Activated CD8-positive, alpha-beta memory T cell treated with anti-CD3 and anti-CD28 coated beads, Interleukin-2, amount 50 U/mL, for 1 hour (primary cell): ENCODE data around the gene PGC.

ENCODE experiments used
- DNase-seq: peaks from one replicate; pipeline ENCODE4 v3.0.0-alpha.2; 2020; ENCODE audit errors: extremely low read depth

Gene PGC

DNA sequence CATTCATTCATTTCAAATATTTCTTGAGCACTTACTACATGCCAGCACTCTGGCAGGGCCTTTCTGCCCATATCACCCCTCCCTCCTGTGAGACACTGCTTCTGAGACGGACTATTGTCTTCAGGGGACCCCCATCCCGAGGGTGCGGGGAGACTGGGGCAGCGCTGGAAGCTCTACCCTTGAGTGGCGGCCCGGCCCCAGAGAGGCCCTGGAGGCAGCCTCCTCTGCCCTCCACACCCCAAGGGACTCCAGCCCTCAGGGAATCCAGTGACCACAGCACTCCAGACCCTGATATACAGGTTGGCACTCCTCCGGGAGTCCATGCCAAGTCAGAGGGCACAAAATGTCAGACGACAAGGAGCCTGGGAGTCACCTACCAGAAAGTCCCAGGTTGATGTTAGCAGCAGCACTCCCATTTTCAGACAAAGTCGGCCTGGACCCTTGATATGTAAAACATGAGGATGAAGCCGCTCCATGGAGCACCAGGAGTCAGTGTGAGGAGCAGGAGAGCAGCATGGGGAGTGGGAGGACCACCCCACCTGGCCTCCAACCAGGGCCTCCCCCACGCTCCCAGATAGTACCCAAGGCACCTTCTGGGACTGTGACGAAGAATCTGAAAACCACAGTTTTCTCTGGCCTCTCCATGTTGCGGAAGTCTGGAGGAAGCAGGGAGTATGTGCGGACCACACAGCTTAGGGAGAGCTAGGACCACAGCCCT lies 32.5 kb downstream of the PGC start:
- no peak for DNase-seq

DNA sequence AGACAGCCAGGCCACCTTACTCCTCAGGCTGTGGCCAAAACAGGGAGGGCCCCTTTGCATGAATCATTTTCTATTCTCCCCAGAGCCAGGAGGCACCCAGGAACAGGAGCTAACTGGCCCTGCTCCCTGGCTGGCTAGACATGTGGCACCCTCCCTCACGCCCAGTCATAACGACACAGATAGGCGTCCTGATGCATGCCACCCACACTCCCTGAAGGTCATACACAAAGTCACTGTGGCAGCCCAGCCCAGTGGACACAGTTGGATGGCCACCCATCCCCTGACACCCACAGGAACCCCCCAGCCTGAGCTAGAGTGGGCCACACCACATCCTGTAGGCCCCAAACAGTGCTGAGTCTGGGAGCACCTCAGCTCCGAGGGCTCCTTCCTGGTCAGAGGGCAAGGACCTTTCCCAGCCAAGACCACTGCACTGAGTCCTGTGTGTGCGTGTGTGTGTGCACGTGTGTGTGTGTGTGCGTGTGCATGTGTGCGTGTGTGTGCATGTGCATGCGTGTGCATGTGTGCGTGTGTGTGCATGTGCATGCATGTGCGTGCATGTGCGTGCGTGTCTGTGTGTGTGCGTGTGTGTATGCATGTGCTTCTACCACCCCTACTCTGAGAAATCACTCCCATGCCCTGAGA lies 33.4 kb downstream of the PGC start:
- DNase-seq = no peak

DNA sequence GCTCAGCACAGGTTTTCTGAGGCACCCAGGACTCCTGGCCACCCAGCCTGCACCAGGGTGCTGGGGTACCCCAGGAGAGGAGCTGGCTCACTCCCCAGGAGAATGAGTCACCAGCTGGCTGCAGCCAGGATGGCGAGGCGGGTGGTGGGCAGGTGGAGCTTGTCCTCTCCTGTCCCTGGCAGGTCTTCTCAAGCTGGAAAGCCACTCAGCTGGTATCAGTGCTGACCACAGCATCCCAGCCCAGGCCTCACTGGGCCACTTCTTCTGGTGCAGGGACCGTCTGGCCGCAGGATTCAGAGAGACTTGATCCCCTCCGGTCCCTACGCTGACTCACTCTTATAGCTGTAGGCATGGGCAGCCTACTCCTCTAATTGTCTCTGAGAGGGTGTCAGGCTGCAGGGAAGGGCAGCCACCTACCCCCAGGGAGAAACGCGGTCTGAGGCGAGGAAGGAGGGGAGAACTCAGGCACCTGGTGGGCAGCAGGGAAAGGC lies 34.0 kb downstream of the PGC start:
- DNase-seq = no peak

DNA sequence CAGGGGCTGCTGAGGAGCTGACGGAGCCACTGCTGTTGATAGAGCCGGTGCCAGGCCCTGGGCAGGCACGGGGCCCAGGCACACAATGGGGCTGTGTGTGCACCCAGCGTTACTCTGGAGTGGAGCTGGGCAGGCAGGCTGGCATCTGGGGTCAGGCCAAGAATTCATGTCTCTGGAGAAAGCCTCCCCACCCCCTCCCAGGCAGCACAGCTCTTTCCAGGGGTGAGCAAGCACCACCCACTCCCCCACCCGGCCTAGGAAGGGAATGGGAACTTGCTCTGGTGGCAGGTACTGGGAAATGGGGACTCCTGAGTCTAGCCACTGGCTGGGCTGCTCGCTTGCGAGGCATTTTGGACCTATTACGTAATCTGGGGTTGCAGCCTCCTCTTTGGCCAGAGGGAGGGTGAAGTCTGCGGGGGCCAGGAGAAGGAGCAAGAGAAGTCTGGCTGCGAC lies 34.5 kb downstream of the PGC start:
- no peak for DNase-seq

DNA sequence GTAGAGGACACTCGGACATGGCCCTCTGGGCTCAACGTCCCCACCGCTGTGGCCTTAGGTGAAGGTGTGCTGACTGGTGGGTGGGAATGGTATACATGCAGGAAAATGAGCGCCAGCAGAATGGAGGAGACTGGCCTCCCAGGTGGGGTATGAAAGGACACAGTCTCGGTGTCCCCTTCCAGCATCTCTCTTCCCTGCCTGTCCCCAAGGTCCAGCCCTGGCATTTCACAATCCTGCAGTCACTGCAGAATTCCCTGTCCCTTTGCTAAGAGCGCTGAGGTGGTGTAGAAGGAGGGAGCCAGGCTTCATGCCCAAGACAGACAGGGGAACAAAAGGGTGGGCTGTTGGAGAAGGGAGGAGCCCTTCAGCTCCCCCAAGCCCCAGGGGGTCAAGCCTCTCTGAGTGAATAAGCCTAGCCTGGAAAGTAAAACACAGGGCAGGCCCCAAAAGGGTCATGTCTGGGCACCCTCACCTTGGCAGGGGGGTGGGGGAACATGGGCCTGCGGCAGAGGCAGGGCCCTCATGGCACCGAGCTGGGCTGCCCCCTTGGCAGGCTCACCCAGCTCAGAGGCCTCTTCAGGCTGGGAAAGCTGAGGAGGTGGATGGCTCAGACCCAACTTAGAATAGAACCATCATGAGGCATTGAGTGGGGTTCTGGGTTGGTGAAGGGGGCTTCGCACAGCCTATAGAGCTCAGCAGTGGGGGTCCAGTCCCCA lies 35.7 kb downstream of the PGC start:
- DNase-seq = no peak

DNA sequence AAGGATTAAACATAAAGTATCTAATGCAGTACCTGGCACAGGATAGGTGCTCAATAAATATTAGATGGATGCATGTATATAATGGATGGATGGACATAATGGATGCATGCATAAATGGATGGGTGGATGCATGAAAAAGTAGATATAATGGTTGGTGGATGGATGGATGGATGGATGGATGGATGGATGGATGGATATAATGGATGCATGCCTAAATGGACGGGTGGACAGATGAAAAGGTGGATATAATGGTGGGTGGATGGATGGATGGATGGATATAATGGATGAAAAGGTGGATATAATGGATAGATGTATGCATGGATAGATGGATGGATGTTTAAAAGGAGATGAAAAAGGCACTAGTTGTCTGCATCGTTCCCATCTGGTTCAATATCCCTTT lies 37.8 kb downstream of the PGC start:
- DNase-seq = no peak

DNA sequence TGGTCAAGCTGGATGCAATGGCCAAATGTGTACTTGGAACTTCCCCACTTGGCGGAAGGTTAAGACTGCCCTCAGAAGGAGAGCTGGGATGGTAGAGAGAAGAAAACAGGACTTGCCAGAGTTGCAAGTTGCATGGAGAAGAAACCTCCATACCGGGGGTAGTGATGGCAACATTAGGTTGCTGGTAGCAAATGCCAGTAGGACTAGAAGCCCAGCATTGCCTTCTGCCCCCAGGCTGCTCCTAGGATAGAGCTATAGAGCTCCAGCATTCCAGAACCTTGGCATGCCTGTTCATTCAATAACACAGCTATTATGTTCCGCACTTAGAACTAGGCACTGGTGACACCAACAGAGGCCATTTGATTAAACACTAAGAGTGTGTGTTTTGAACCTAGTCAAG lies 38.3 kb downstream of the PGC start:
- no peak for DNase-seq

DNA sequence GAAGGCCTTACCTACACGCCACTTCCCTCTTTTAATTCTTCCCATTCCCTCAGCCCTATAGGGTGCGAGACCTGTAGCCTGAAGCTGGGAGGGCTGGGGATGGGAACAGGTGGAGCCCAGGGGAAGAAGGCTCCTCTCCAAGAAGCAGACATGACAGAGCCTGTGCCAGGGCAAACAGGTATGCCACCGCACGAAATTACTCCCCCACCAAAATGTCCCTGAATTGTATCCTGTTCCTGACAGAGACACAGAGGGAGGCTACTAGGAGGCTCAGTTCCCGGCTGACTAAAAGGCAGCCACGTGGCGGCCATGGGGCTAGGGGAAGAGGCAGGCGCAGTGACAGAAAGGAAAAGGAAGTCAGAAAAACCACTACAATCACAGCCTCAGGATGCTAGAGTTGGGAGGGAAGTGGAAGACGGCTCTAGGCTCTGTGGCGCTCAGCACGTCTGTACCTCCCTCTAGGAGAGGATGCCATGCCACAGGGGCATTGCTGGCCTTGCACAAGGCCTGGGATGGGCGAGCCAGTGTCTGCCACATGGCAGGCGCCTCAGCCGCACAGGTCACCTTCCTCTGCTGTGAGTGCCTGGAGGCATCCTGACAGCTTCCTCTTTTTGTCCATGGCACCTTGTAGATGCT lies 39.5 kb downstream of the PGC start:
- DNase-seq = no peak

DNA sequence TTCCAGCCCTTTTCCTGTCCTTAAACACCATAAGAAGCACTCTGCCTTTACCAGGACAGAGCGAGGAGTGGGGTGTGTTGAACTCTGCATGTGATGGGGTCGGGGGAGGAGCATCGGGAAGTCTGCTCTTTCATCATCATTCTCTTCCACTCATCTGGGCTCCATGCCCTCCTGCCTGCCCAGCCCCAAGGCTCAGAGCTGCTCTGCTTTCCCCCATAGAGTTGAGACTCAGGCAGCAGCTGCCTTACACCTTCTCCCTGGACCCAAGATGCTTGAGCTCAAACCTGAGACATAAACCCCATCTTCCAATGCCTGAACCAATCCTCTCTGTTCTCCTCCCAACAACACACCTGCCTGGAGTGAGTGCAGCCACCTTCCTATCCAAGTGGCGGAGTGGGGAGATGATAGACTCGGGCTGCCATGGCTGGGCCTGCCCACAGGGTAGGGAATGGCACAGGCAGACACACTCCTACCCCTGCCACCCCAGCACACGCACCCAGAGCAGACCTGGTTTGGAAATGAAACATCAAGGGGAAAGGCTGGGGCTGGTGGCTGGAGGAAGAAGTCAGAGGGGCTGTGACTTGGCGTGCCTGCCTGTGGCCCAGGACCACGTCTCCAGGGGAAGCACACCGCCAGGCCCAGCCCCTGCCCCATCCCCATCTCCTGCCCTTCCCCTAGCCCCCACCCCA lies 40.2 kb downstream of the PGC start:
- DNase-seq = no peak

DNA sequence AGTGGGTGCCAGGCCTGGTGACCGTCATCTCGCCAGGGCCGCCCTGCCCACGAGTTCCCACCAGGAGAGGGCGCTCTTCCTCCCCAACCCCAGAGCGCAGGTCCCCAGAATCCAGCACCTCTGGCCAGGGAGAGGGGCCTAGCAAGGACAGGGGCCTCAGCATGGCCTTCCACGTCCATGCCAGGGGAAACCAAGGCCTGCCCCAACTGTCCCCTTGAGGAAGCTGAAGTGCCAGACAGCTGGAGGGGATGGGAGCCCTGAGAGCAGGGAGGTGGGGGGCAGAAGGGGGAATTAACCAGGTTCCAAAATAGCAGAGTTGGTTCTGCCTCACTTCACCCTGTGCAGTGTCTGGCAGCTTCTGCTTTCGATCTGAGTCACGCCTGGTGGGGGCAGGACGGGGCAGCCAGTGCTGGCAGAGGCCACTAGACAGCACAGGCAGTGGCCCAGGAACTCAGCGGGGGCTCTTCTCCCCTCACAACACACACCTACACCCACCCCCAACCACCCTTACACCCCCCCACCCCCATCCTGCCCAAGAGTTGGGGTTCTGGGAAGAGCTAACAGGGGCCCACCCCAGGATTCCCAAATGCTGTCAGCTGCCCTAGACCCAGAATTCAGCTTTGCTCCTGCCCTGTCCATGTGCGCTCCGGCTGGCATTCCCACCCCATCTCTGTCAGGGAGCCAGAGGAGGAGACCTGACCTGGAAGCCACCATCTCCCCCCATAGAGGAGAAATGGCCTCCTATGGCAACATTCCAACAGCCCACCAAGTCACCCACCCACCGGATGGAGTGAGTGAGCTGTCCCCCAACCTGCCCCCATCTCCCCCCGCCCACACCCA lies 41.0 kb downstream of the PGC start:
- no peak for DNase-seq

DNA sequence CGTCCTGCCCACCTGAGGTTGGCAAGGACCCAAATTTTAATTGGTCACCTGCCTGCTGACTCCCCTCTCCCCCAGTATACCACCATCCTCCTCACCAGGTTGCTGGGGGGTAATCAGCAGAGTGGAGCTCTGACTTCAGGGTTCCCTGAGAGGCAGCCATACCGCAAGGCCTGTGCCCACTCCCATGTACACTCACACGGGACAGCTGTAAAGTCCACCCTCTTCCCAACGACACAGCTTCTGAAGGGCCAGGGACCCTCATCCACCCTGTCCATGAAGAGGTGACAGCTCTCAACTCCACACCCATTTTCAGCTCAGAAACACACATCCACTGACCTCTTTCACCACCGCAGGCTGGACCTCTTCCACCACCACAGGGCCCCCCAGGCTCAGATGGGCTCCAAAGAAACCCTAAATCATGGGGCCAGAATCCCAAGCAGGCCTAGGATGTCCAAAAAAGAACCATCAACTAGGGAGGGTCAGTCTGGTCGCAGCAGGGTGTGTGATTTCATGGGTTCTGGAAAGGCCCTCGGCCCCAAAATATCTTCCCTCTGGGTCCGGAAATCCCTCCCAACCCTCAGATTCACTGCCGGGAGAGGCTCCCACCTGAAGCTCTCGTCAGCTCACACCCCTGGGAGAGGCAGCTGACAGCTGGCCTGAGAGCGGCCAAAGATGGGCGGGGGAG lies 41.7 kb downstream of the PGC start:
- DNase-seq = no peak

DNA sequence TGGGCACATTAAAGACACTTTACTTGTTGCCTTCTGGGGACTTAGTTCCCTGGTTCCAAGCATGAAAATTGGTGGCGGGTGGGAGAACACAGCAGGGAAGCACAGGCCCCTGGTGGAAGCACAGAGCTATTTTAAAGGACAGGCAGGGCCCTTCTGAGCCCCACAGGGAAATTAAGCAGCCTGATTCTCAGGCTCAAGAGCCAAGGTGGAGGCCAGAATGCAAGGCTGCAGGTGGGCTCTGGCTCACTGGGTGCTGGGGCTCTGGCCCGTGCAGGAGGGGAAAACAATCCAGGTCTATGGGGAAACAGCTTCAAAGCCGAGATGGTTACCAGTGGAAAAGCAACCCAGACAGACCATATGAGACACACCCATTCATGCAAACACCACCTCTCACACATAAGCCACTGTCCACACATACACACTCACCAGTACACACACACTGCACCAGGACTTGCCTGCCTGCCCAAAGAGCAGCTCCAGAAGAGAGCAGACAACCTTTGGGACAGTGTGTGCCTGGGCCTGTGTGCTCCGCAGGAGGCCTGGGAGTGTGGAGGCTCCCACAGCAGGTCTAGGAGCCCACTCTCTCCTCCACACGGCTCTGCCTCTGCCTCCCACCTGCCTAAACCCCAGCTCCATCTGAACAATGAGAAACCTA lies 42.4 kb downstream of the PGC start:
- no peak for DNase-seq

DNA sequence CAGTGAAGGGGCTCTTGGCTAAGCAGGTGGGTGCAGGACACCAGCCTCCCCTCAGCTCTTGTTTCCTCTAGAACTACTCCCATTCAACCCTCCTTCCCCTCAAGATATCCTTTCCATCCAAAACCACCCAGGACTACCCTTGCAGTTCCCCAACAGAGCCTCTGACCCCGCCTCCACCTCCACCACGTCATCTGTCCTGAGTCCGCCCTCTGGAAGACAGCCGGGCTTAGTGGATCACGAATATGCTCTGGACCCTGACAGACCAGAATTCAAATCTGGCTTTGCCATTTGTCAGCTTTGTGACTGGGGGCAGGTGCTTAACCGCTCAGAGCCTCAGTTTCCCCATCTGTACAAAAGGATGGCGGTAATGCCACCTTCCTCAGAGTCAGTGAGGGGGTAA lies 43.2 kb downstream of the PGC start:
- DNase-seq = no peak

DNA sequence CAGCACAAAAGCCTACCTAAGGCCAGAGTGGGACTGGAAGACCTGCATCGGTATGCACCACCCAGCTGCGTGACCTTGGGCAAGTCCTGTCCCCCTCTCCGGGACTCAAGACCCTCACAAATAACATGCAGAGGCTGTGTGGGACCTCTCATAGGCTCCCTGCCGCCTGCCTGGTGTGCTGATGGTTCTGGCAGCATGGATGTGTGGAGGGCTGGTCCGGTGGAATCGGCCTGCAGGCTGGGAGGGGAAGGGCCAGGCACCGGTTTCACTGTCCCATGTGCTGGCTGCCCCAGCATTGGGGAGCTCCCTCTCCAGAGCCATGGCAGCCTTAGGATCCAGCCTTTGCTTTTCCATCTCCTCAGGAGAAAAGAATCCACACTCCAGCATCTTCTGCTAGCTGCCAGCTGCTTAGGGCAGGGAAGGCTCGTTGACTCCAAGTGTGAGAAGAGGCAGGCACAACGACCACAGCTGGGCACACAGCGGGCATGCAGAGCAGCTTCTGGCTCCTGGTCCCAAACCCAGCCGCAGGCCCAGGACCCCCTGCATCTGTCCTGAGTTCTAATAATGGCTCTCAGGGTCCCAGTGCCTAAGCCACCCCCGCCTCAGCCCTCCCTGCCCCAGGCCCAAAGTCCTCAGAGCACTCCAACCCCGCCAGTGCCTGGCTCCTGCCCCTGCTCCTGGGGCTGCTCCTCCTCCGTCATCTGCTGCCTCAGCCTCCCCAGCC lies 44.3 kb downstream of the PGC start:
- DNase-seq = no peak

DNA sequence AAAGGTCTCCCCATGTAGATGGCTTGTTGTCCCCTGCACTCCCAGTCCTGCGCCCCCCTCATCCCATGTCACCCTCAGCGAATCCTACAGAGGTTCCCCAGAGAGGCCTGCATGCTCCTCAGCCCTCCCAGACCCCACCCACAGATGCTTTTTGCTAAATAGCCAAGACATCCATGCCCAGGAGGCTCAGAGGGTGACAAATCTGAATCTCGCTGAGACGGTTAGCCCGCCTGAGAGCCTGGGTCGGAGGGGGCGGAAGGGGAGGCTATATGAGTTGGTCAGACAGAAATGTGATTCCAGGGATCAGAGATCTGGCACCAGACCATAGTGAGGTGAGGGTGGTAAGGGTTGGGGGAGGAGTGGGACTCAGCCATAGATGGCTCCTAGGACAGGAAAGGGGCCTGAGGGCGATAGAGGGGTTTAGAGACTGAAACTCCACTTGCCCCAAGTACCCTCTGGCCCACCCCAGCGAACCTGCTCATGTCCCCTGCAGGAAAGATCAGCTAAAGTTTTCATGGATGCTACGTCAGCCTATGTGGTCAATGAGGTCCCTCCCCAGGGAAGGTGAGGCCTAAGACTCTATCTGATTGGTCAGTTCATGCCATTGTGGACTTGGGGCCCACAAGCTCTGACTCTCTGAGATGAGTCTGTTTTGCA lies 45.0 kb downstream of the PGC start:
- no peak for DNase-seq

DNA sequence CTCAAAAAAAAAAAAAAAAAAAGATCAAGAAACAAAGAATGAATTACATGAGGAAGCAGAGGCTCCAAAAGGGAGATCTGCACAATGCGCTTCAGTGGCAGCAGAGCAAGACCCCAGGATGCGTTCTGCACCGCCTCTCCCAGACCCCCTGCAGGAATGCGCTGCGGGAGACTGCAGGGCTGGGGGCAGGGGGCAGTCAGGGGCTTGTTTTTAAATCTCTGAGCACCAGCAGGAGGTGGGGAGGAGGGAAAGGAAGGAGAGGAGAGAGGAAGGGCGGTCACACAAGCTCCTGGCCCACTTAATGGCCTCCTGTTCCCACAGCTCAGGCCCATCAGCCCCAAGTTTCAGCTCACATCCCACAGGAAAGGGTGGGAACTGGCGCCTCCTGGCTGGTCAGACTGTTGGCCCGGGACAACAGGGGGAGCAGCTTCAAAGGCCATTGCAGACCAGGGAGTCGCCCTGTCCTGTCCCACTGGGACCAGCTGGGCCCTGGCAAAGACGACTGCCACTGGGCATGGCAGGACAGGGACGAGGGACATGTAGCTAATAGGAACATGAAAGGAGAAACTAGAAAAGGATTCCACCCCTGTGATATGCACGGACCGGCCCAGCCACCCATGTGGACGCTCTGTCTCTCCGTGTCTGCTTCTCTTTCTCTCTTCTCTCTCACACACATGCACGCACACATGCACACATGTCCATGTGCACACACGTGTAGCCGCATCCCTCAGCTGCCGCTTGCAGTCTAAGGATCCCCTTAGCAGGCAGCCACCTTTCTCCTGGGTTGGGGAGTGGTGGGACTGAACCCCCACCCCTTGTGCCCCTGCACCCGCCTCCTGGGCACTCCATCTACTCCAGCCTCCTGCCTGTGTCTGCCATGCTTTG lies 46.5 kb downstream of the PGC start:
- DNase-seq = no peak

DNA sequence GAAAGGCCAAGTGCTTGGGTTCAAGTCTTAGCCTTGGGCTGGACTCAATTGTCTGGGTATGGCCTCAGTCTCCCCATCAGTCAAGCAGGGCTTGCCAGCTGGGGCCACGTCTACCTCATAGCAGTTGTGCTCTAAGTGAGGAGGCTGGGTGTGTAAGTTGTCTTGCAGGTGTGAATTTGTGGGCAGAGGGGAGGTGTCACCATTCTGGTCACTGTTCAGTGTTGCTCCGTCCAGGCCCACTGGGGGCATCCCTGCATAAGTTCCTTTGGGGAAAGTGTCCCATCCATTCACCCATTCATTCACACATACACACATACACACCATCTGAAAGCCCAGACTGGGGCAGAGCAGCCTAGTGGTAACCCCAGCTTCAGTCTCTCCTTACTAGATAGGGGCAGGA lies 48.1 kb downstream of the PGC start:
- no peak for DNase-seq
